GM21619 (cell line): ENCODE measurements around the gene OSM.

Source experiments
- ATAC-seq: cut with Tn5 transposase; IDR thresholded peaks from one replicate; pipeline ENCODE4 v1.9.1; 2021; ENCODE audit not compliant: unreplicated experiment

Gene OSM

DNA sequence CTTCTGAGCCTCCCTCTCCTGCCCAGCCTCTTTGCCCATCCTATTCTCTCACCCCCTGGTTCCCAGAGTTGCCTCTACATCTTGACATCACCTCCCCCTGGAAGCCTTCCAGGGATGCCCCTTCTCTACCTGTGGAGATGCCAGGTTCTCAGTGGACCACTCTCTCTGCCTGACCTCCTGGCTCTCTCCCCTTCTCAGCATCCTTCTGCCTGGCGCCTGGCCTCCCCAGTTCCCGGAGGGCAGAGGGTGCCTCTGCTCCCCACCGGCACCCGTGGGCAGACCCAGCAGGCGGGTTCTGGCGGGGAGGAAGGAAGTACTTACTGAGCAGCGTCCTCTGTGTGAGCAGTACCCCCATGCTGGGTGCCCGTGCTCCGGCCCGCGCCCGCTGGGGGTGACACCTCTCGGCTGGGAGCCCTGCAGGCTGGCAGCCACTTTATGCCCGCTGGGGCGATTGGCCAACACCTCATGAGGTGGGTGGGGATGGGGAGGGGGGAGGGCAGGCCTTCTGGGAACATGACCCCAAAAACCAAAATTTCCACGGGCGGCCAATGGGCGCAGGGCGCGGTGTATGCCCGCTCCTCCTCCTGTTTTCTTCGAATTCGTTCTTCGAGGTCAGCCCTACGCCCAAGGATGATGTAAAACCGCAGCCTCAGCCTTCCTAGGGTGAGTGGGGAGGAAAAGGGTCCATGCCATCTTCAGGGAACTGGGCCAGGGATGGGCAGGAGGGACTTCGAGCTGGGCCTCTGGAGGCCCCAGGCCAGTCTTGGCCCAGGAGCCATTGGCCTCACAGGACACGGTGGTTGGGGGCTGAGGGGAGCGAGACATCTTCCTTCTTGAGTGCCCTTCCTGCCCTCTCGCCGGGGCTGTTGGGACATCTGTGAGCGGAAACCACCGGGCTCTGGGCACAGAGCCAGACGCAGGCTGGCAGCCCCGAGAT lies at the start of gene OSM:
TSS of gene OSM (minus strand) at position 407 of the 937 bp plus-strand sequence. CDS start at position 355, 52 bp downstream.
- ATAC-seq = no peak

DNA sequence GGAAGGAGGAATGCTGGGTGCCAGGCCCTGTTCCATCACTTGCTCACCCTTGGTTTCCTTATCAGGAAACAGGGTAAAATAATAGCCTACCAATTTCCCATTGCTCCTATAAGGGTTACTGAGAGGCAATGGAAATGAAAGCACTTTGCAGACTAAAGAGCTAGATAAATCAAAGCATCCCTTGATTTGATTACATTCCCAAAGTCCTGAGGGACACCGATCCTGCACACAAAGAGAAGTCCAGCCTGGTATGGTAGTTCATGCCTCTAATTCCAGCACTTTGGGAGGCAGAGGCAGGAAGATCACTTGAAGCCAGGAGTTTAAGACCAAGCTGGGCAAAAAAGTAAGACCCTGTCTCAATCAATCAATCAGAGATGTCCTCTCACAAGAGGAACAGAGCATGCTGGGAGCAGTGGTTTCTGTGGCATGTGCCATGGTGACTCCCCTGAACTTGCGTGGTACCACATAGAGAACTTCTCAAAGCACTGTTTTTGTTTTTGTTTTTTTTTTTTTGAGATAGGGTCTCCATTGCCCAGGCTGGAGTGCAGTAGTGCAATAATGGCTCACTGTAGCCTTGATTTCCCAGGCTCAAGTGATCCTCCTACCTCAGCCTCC lies 49.4 kb upstream of the OSM start:
- no peak for ATAC-seq

DNA sequence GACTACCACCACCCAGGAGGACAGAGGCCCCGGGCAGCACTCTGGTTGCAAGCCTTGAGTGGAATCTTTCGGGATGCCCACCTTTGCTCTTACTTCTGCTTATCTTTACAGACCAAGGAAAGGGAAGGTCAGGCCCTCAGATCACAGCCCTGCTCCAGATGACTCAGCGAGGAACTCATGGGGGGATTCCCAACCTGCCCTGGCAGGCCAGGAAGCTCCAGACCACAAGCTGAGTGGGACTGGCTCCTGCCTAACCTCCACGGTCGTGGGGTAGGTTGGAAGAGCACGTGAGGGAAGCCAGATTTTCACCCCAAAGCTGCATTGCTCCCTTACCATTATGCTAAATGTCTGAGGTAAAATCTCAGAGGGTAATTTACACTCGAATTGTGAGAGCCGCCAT lies 48.3 kb upstream of the OSM start:
- ATAC-seq = peak; percentile 36

DNA sequence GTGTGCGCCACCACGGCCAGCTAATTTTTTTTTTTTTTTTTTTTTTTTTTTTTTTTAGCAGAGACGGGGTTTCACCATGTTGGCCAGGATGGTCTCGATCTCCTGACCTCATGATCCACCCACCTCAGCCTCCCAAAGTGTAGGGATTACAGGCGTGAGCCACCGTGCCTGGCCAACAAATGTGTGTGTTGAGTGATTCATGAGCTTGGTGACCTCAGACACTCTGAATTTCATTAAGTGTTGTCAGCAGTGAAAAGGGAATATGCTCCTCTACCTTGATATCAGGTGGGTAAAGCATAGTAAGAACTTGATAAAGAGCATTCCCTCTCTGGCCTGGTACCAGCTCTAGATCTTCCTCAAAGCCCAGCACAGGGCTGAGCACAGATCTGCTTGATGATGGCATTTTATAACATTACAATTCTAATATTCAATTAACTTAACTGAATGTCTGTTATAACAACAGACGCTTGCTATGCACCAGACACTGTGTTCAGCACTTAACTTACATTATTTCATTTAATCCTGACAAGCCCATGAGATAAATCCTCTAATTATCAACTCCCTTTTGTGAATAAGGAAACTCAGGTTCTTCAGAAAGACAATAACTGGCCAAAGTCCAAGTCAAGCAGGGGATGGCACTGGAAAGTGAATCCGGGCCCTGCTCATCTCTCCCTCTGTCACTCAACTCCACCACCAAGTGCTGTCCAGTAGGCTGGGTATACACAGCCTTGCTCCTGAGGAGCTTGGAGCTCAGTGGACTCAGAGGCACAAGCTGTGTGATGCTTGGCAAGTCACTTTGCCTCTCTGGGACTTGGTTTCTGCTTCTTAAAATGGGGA lies 47.1 kb upstream of the OSM start:
- ATAC-seq = no peak

DNA sequence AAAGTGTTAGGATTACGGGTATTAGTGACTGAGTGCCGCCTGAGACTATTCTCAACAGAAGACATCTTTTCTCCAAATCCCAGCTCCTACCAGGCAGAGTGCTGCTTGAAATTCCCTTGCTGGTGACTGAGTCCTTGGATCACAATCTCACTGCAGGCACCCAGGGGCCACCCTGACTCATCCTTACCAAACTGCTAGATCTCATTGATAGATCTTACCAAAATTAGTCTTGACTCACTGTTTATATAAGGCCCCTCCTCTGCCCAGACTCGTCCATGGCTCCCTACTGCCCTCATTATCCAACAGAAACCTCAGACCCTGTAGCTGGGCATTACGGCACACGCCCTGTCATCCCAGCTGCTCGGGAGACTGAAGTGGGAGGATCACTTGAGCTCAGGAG lies 45.4 kb upstream of the OSM start:
- ATAC-seq = no peak

DNA sequence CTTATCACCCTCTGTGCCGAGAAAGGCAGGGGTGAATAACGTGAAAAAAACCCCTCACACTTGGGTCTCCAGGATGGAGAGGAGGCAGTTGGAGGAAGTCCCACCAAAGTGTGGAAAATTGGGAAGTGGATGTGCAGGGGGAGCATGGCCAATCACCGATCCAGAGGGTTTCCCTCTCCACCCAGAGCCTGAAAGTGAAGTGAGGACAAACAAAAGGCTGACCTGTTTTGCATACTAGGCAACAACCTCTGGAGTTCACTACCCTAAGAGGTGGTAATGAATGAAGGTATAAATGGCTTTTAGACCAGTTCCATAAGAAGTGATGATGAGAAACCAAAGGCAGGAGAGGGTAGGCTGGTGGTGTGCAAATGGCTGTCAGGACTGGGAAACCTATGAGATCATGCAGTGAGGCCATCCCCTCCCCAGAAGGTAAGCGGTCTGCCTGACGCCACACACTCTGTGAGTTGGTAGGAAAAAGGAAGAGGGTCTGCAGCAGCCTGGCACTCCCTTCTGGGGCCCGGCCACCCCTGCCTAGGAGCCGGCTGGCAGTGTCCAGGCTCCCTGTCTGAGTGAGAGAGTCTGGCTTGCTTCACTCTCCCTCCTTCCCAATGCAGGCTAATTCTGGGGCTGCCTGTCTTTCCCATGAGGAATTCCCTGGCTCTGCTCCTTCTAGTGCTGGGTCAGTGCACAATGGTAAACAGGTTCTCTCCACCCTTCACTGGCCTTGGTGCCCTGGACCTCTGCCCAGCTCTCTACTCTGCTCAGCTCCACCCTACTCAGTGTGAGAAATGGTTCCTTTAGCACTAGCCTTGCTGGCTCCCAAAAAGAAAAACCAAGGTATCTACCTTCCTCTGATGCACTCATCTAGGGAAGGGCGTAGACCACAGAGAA lies 44.5 kb upstream of the OSM start:
- ATAC-seq = no peak

DNA sequence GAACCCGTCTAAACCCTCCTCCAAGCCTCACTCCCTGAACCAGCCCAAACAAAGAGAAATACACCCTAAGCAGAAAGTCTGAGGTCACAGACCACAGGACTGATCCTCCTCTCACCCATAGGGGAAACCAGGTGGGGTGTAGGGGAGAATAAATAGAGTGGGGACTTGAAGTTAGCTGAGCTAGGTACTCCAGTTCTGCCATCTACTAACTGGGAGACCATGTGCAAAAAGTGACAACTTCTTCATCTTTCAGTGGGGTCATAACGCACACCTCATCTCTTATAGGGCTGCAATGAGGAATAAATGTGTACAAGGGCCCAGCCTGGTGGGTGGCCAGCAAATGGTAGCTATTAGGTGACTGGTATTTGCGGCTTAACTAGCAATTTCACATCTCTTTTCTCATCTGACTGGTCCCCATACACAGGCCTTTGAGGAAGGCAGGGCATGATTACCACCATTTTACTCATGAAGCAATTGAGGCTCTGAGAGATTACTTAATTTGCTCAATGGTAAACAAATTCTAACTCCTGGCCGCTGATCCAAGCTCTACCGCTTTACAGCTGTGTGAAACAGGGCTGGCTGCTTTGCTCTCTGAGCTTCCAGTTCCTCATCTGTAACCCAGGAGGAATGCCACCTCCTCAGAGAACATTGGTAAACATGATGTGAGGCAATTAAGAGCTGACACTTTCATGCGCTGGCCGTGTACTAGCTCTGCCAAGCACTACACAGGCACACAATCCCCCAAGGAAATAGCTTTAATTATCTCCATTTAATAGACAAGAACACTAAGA lies 43.5 kb upstream of the OSM start:
- no peak for ATAC-seq

DNA sequence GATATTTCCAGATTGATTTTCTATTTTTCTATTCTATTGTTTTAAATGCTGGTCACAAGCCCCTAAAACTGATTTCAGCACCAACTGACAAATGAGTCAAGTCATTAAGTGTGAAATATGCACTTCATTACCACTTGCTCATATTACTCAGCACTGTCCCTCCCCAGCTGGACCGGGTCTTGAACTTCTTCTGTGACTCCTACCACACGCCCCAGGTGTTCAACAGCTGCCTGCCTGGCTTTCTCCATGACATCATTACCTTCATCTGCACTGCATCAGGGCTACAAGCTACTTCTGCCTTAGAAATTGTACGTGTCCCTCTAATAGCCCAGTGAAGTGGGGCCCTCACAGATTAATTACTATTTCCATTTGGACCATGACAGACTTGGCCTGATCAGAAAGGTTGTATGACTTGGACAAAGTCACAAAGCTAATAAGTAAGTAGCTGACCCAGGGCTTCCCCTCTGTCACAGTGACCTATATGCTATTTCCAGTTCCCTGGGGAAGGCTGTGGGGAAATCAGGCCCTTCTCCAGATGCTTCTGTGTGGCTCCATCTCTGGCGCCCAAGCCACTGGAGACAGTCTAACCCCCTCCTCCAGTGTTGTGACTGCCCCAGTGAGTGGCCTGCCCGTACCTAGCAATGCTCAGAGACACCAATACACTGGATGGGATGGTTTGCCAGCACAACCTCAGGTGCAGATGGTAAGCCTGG lies 42.0 kb upstream of the OSM start:
- no peak for ATAC-seq

DNA sequence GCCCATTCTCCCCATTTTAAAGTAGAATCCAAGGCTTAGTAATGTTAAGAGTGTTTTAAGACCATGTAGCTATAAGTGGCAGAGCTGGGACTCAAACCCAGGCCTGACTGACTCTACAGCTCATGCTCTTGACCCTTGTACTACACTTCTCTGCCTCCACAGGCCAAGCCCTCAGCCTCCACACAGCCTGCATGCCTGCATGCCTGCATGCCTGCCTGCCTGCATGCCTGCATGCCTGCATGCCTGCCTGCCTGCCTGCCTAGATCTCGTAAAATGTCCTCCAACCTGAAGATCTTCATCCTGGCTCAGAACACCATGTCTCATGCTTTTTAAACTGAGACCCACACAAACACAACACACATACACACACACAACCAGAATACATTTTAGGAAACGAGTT lies 41.4 kb upstream of the OSM start:
- no peak for ATAC-seq

DNA sequence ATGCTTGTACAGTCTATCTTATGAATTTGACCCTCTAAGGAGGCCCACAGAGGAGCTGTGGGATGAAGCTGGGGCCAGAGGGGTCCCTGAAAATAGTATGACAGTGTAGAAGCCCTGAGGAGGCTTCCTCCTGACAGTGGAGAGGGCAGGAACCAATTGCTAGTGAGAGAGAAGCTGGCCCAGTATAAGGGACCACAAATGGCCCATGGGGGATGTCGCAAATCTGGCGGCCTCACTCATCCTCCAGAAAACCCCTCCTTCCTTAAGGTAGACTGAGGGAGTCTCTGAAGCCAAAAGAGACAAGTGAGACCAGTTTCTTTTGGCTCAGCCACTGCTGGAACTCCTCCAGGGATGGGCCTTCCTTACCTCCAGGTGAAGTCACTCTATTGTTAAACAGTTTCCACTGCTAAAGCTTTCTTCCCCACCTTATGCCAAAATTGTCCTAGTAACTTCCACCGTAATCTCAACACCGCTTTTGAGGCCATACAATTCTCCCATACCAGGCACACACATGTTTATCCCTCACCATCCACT lies 40.5 kb upstream of the OSM start:
- no peak for ATAC-seq

DNA sequence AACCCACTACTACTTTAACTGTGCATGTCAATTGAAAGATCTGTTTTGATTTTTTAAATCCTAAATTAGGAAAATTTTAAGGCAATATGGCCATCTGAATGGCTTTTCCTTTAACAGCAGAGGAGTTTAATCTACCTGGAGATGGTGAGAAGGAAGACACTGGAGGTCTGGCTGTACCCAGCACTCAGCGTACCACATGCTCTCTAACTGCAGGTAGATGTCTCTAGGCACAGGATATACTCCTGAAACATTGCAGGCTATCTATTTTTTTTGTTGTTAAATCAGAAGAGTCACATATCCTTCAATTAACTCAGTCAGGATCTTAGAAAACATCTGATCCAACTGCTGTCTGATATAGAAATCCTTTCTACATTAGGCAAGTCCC lies 40.0 kb upstream of the OSM start:
- no peak for ATAC-seq

DNA sequence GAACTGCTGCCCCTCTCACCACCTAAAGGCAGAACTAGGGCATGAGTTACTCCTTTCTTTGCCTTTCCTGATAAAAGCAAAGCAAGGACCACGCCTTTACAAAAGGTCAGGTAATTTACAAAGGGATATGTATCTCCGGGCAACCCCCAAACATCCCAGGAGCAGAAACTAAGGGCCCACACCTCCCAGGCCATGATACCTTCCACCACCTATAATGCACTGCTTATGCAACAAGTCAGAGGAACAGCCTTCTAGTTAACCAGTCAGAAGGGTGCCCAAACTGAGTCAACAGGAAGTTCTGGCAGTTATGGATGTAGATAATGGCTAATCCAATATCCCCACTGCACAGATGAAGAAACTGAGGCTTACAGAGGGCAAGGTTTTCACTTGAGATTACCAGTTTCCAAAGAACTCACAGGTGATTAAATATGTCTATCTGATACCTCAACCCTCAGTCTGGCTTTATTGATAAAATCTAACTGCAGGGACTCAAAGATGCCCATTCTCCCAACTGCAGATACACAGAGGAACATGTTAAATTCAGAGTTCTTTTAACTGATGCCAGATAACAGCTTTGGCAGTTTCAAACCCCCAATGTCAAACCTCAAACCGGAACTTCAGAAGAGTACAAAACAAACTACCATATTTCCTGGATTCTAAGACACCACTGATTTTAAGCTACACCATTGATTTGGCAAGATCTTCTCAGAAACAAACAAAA lies 39.4 kb upstream of the OSM start:
- no peak for ATAC-seq

DNA sequence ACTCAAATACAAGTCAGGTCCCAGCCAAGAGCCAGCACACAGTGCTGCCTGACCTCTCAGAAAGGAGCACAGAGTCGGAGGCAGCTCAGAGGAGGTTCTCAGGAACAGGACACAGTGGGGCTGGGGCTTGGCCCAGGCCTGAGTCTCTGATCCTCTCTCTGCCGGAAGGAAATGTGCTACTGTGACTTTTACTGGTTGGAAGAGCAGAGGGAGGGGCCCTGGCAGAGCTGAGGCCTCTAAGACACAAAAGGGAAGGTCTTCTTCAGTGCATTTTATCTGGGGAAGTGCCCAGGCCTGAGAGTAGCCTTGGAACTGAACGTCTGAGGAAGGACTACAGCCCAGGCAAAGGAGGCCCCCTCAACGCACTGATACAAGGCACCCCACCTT lies 38.9 kb upstream of the OSM start:
- ATAC-seq = peak; percentile 48

DNA sequence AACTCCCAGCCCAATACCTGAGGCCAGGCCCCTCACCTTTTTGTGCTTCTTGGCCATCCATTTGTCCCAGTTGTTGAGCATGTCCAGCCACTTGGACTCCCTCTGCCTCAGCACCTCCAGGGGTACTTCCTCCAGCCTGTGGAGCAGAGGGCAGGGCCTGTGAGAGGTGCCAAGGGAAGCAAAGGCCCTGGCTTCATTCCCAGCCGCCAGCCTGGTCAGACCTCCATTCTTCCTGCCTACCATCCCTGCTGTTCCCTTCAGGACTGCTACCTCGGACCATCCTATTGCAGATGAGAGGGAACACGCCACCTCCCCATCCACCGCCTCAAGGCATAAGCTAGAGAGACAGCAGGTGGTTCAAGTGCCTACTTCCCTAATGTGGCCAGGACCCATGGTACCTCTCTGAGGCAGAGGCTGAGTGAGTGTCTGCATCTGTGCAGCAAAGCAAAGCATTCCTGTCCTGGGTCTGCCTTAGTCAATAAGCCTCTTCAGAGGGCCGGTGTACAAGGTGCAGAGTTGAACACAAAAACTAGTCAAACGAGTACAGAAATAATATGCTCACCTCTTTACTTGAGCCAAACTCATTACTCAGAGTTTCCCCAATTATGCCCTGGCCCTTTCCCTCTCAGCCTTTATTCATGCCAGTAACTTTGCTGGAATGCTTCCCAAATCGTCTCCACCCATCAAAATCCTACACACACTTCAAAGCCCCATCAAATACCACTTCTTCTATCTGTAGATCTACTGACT lies 38.0 kb upstream of the OSM start:
- no peak for ATAC-seq

DNA sequence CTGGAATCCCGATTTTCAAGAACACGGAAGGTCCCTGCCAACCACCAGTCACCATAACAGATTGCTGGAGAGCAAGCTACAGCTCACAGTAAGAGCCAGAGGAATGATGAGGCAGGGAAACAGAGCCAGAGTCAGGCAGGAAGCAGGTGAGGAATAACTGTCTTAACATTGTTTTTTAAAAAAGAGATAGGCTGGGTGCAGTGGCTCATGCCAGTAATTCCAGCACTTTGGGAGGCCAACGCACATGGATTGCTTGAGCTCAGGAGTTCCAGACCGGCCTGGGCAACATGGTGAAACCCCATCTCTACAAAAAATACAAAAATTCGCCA lies 36.1 kb upstream of the OSM start:
- ATAC-seq = no peak

DNA sequence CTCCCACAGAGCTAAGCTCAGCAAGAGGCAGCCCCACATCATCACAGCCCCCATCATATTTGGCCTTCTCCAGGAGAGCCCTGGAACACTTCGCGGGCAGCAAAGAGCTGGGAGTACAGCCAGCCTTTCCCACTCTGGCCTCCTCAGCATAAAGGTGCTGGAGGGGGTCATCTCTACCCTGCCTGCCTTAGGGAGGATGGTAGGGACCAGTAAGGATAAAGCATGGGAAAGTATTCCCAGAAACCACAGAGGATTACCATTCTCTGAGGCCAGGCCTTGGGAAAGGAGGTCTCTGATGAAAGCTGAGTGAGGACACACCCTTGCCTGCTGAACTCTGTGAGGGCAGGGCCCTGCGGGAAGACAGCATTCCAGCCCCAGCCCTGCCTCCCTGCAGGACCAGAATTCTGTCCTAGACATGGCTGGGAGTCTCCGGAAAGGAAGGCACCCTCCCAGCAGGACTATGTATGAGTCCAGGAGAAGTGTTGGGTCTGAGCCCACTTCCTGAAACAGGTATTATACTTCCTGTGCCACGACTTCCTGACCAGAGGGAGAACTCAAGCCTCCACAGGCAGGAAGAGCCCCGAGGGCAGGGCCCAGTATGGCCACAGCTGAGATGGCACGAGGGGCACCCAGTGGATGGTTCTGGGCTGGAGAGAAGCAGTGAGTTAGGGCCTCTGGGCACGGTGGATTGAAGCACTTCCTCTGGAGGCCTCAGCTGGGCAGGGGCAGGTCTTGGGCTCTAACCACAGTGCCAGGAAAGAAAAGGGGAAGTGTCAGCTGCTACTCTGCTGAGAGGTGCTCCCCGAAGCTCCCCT lies 35.6 kb upstream of the OSM start:
- ATAC-seq = no peak

DNA sequence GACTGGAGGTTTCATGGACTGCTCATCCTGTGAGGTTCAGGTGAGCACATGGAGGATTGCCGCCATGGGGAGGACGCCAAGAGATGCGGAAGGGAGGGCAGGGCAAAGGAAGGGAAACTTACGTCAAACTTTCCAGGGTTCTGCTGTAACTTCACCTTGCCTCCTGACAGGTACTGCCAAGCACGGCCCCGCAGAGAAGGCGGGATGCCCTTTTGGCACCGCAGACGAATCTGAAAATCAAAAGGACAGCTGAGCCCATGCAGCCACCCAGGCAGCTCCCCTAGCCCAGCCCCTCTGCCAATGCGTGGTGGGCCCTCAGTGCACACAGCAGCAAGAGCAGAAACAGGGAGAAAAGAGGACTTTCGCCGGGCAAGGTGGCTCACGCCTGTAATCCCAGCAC lies 32.7 kb upstream of the OSM start:
- ATAC-seq = no peak
